GM18499 (cell line): ENCODE results near the gene CFAP70.
A peak's percentile ranks its signal among the peaks of the same experiment; 100 is the strongest.
"Not testable (repeated sequence)": the region's sequence is repeated elsewhere in the genome, so short reads cannot be mapped to it uniquely, and the experiment has no call there.

Experiments
- ATAC-seq: cut with Tn5 transposase; IDR thresholded peaks from one replicate; pipeline ENCODE4 v1.9.1; 2021; ENCODE audit warnings: moderate number of reproducible peaks; ENCODE audit not compliant: insufficient read depth, unreplicated experiment

CFAP70 gene

GRCh38 chr10:73261362-73261995 lies 97.2 kb downstream of the CFAP70 start:
- ATAC-seq = no peak

- not testable (repeated sequence) for ATAC-seq
Measured at GRCh38 chr10:73258612-73259011, 100.1 kb downstream of the CFAP70 start.

DNA sequence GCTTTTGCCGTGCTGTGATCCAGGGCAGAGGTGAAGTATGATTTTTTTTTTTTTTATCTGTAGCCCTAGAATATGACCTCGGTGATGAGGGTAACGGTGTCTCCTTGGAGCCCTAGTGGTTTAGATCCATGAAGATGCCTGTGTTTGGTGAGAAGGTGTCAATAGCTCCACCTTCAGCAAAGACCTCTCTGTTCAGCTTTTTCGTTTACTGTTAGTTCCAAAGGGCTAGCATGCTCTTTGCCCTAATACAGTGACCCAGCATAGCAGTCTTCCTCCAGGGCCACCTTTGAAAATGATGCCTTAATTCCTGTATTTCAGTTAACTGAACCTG lies 105.5 kb downstream of the CFAP70 start:
- no peak for ATAC-seq

GRCh38 chr10:73252445-73253224 lies 106.0 kb downstream of the CFAP70 start, which contains the start of gene MRPS16:
MRPS16 (minus strand) TSS chr10:73252644; CDS start chr10:73252482, 162 bp downstream.
- ATAC-seq = peak; percentile 56

- ATAC-seq = no peak
Measured at GRCh38 chr10:73251683-73252444, 106.8 kb downstream of the CFAP70 start.

GRCh38 chr10:73248259-73248724 lies 110.4 kb downstream of the CFAP70 start:
- ATAC-seq = no peak

- ATAC-seq = no peak
Measured at GRCh38 chr10:73247509-73248258, 111.0 kb downstream of the CFAP70 start.

DNA sequence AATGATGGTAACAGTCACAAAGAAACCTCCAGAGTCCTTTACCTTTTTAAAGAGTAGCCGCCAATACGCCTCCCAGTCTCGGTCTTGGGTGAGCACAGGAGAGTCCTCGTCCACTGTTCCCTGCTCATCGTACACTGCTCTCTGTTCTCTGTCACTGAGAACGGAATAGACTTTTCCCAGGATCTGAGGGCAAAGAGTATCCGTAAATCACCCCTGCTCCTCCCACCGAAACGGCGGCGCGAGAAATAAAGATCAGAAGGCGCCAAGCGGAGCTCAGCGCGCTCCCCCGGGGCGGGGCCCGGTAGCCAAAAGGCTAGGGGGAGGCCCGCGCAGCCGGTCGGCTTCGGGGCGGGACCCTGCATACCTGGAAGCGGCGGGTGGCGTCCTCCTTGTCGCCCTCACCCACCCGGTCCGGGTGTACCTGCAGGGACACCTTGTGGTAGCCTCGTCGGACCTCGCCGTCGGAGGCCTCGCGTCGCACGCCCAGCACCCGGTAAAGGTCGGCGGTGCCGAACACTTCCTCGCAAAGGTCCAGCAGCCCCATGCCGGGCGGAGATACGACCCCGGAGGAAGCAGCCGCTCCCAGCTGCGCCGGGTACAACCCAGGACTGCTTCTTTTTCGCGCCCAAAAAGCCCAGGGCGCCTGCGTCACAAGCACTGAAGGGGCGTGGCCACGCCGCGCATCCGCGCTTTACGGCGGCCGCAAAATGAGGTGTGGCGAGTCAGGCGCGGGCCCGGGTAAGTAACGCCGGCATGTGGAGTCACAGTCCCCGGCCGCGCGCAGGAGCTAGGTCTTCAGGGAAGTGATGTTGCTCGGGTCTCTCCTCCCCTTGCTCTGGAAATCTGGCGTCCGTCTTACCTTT lies 111.8 kb downstream of the CFAP70 start, which contains the start of gene DNAJC9:
DNAJC9 (minus strand) TSS at position 610 of the 863 bp plus-strand sequence; CDS start at position 544, 66 bp downstream.
- peak; percentile 62 for ATAC-seq

DNA sequence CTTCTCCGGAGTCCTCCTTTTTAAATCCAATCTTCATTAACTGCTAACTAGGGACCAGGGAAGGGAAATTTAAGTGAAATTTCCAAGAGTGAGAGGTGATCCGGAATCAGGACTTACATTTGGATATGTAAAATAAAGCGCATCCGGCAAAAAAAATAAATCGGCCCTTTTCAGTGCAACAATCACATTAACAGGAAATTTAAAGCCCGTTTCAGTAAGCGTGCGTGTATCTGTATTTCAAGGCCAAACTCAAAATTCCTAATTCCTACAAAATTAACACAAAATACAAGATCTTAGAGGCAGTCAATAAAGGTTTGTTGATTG lies 112.4 kb downstream of the CFAP70 start:
- ATAC-seq = no peak

DNA sequence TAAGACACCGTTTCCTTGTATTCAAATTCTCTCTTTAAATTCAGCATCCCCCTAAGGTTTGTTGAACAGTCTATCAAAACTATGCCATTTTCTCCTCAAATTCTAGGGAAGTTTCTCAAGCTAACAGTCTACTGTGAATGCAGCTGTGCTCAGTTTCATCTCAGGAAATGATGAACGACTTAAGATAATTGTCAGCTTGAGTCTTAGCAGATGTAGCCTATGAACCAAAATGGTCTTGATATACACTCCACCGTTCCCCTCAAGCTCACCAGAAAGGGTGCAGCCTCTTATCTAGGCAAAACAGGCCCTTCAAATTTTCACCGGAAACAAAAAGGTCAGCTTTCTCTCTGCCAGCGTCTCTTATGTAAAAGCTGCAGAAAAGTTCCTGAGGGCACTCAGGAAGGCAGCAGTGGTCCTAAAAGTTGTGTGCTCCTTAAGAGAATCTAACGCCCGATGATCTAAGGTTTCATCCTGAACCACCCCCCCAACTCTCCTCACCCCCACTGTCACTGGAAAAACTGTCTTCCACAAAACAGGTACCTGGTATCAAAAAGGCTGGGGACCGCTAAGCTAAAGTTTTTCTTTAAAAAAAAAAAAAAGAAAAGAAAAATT lies 113.7 kb downstream of the CFAP70 start:
- ATAC-seq = no peak

DNA sequence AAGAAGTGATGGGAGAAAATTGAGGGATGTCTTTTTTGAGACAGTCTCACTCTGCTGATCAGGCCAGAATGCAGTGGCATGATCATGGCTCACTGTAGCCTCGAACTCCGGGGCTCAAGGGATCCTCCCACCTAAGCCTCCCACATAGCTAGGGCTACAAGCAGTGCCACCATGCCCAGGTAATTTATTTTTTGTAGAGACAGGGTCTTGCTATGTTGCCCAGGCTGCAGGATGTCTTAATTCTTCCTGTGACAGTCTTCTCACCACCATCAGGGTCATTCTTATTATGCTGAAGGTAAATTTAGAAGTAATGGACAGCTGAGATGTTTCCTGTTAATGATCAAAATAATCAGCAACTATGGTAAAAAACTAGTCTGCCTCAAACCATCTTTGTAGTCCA lies 118.8 kb downstream of the CFAP70 start:
- no peak for ATAC-seq

DNA sequence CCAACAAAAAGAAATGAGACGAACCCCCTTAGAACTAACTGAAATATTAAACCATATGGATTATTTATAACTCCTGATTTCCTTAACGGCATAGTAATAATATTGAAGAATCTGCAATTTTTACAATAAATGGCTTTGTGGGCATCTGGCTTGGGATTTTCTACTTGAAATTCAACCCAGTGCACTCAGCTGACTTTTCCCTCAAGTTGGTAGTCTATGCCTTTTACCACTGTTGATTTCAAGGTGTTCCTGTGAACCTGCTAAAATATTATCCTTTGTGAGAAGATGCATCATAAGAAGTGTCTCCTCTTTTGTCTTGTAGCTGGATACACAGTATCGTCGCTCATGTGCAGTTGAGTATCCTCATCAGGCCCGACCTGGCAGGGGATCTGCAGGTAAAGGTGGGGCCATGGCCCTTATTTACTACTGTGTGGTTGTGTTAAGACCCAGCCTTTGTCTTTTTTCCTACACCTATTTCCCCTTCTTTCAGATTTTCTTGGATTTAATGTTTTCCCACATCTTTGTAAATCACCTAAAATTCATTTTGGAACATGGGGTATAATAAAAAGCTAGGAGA lies 119.6 kb downstream of the CFAP70 start:
- ATAC-seq = no peak

DNA sequence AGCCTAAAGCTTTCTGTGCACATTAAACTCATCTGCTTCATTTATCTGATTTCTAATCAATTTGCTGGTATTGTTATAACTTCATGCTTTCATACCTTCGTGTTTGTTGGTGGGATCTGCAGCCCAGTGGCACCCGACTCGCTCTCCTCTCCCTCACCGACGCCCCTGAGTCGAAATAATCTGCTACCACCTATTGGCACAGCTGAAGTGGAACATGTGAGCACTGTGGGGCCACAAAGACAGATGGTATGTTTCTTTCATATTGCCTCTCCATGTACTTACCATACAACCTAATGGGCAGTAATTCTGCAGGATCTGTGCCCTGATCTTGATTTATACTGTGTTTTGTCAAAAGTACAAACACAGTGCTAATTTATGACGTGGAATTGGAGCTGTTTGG lies 124.0 kb downstream of the CFAP70 start:
- ATAC-seq = no peak

DNA sequence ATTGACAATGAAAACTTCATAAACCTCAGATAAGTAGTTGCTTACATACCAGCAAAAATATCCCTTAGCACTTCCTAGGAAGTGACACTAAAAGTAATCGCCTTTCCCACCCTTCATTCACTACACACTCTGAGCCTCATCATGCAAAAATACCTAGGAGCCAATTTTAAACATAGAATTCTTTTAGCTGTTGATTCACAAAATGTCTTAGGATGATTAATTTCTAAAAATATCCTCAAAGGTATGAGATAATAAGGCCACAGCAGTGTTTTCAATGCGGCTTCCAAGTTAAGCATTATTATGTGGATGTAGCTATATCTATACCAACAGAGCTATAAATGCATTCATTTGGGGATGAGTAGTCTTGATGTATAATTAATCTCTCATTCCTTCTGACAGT lies 124.8 kb downstream of the CFAP70 start:
- ATAC-seq = no peak

- no peak for ATAC-seq
Measured at GRCh38 chr10:73232887-73233286, 125.8 kb downstream of the CFAP70 start.

GRCh38 chr10:73229567-73229966 lies 129.1 kb downstream of the CFAP70 start:
- no peak for ATAC-seq

DNA sequence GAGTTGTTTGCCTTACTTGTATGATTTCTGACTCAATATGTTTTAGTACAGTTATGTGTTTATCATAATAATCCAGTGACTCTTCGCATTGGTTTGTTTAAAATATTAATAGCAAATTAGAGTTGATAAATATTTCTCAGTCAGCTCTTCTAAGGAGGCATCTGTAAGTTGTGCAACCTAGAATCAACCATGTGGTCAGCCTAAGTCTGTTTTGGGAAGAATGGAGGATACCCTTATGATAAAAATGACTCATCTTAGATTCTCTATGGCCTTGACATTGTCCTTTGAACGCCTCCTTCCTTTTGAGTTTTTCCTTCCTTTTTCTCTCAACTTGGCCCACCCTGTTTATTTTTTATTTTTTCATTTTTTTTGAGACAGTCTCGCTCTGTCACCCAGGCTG lies 130.4 kb downstream of the CFAP70 start:
- no peak for ATAC-seq

DNA sequence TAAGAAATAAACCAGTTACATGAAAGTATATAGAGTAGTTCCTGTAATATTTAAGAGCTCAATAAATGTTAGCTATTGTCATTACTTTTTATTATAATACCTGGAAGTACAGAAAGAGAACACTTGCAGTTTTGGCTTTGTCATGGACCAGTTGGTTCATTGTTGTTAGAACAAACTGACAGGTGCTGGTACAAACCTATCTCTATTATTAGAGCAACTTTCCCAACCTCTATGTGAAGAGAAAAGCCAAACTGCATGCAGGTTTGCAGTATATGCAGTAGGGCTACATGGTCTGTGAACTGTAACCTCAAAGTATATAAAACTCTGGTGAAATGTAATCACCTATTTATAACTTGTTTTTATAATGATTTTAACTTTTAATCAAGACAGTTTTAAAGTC lies 132.0 kb downstream of the CFAP70 start:
- no peak for ATAC-seq

DNA sequence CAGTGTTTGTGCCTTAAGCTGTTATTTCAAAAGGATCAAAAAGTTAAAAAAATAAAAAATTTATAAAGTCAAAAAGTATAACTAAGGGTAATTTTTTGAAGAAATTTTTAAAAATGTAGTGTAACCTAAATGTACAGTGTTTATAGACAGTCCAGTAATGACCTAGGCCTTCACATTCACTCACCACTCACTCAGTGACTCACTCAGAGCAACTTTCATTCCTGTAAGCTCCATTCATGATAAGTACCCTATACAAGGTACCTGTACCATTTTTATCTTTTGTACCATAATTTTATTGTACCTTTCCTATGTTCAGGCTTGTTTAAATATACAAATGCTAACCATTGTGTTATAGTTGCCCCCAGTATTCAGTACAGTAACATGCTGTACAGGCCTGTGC lies 133.1 kb downstream of the CFAP70 start:
- ATAC-seq = no peak
